ENCODE data around the gene SMC6. TPM values are rescaled to one million over a fixed set of nuclear protein-coding genes. Genes with fewer than 3 reads are reported as not detected.

The SMC6 gene
- total RNA-seq, 3 donors from 2014 or later = 17.0 to 23.4 (median 18.7) TPM

GRCh38 chr2:17763641-17764333, 10.2 kb upstream of the SMC6 start:
- no peak overlapping the region for H3K4me3 ChIP-seq
- H3K27ac ChIP-seq = no peak overlapping the region
- intact Hi-C loops (cut with DNase I; ENCODE audit: low total_unique reads) = no loop called here
- TF ChIP-seq CTCF (IDR thresholded peaks at IDR 0.05) (no peak), POLR2AphosphoS5 (IDR thresholded peaks at IDR 0.05) (no peak), POLR2A (IDR thresholded peaks at IDR 0.05) (no peak)
- no peaks in the 10 kb centered on the region for H3K27me3 ChIP-seq
- no peaks in the 10 kb centered on the region for H3K4me1 ChIP-seq
- no peaks in the 10 kb centered on the region for H3K36me3 ChIP-seq
- no peaks in the 10 kb centered on the region for H3K9me3 ChIP-seq
- DNase-seq (ENCODE audit: low spot score in 2 of 2) = no peak

- H3K4me3 ChIP-seq = no peak overlapping the region
- no peaks in the 10 kb centered on the region for H3K4me1 ChIP-seq
- no peak overlapping the region for H3K27ac ChIP-seq
- intact Hi-C loops (cut with DNase I; ENCODE audit: low total_unique reads) = no loop called here
- no peaks in the 10 kb centered on the region for H3K36me3 ChIP-seq
- H3K9me3 ChIP-seq = no peaks in the 10 kb centered on the region
- no peak for DNase-seq (ENCODE audit: low spot score in 2 of 2)
- no peaks in the 10 kb centered on the region for H3K27me3 ChIP-seq
- TF ChIP-seq POLR2AphosphoS5 (IDR thresholded peaks at IDR 0.05) (no peak), POLR2A (IDR thresholded peaks at IDR 0.05) (no peak), CTCF (IDR thresholded peaks at IDR 0.05) (no peak)
Measured at GRCh38 chr2:17762451-17762850, 8.8 kb upstream of the SMC6 start.

- no peaks in the 10 kb centered on the region for H3K36me3 ChIP-seq
- TF ChIP-seq POLR2A (IDR thresholded peaks at IDR 0.05) = no peak
- TF ChIP-seq CTCF (IDR thresholded peaks at IDR 0.05) = no peak
- TF ChIP-seq POLR2AphosphoS5 (IDR thresholded peaks at IDR 0.05) = no peak
- intact Hi-C loops (cut with DNase I; ENCODE audit: low total_unique reads) = no loop called here
Measured at GRCh38 chr2:17759805-17760204, 6.2 kb upstream of the SMC6 start.

GRCh38 chr2:17758118-17758517, 4.5 kb upstream of the SMC6 start:
- intact Hi-C loops (cut with DNase I; ENCODE audit: low total_unique reads) = no loop called here
- H3K4me3 ChIP-seq = no peak overlapping the region
- no peak for TF ChIP-seq POLR2AphosphoS5 (IDR thresholded peaks at IDR 0.05)
- TF ChIP-seq POLR2A (IDR thresholded peaks at IDR 0.05) = no peak
- TF ChIP-seq CTCF (IDR thresholded peaks at IDR 0.05) = no peak

More at GRCh38 chr2:17759805-17760204, 6.2 kb upstream of the SMC6 start:
- Histone ChIP-seq H3K27me3 (no peaks in the 10 kb centered on the region), H3K9me3 (no peaks in the 10 kb centered on the region), H3K4me1 (peaks cover 0 to 3% of the 10 kb centered on the region in 2 donors), H3K4me3 (no peak overlapping the region), H3K27ac (no peak overlapping the region)
- DNase-seq (ENCODE audit: low spot score in 2 of 2) = no peak

GRCh38 chr2:17757321-17757720, 3.7 kb upstream of the SMC6 start:
- no peak for DNase-seq (ENCODE audit: low spot score in 2 of 2)
- intact Hi-C loops (cut with DNase I; ENCODE audit: low total_unique reads) = no loop called here
- Histone ChIP-seq H3K36me3 (no peaks in the 10 kb centered on the region), H3K27ac (no peak overlapping the region), H3K9me3 (no peaks in the 10 kb centered on the region), H3K4me1 (peaks cover 0 to 13% of the 10 kb centered on the region in 2 donors), H3K4me3 (no peak overlapping the region), H3K27me3 (no peaks in the 10 kb centered on the region)
- TF ChIP-seq POLR2AphosphoS5 (IDR thresholded peaks at IDR 0.05) (no peak), POLR2A (IDR thresholded peaks at IDR 0.05) (no peak), CTCF (IDR thresholded peaks at IDR 0.05) (no peak)

More at GRCh38 chr2:17758118-17758517, 4.5 kb upstream of the SMC6 start:
- Histone ChIP-seq H3K9me3 (no peaks in the 10 kb centered on the region), H3K27ac (no peak overlapping the region), H3K27me3 (no peaks in the 10 kb centered on the region), H3K36me3 (no peaks in the 10 kb centered on the region), H3K4me1 (peaks cover 0 to 7% of the 10 kb centered on the region in 2 donors)
- no peak for DNase-seq (ENCODE audit: low spot score in 2 of 2)

Data from breast epithelium (tissue), 4 donors.